Left lobe of liver (tissue), 2 donors: ENCODE results near the gene RAPH1. TPM values are rescaled to one million over a fixed set of nuclear protein-coding genes. Genes with fewer than 3 reads are reported as not detected.

Experiments
- ATAC-seq: fragments of 200-7000 bp; cut with Tn5 transposase; one replicate; pipeline ENCODE4 v1.9.1; 2020; ENCODE audit warnings: mild to moderate bottlenecking, moderate library complexity
- DNase-seq: peaks from one replicate; pipeline ENCODE4 v3.0.0-alpha.2; 2020; ENCODE audit warnings: low spot score
- total RNA-seq: library from RNA; stranded (reverse); gene quantifications from one replicate; pipeline ENCODE4 v1.2.1, GENCODE V29; 2021
- donor health status: DM: no; HTN: no; CAD: no; lungs with moderate emphysema.
- donor health status: DM: no; HTN: yes; CAD: no.

Gene RAPH1
- 85.7 TPM for total RNA-seq

GRCh38 chr2:203535078-203535783 is at the start of gene RAPH1:
Gene RAPH1, minus strand, starts transcription at chr2:203535301. Its CDS starts 39,948 bp downstream, at chr2:203495353.
- DNase-seq: peak; percentile 91
- peak; percentile 81 for ATAC-seq

- DNase-seq (no peak), ATAC-seq (no peak)
Observed at GRCh38 chr2:203584784-203585183, 49.7 kb upstream of the RAPH1 start.

- DNase-seq: no peak
- ATAC-seq: no peak
Observed at GRCh38 chr2:203583701-203584100, 48.6 kb upstream of the RAPH1 start.

GRCh38 chr2:203583084-203583695 is 48.1 kb upstream of the RAPH1 start:
- no peak for DNase-seq
- no peak for ATAC-seq

GRCh38 chr2:203582468-203582867 is 47.4 kb upstream of the RAPH1 start:
- ATAC-seq: peak; percentile 65
- no peak for DNase-seq

GRCh38 chr2:203580844-203581243 is 45.7 kb upstream of the RAPH1 start:
- ATAC-seq: peak; percentile 11
- no peak for DNase-seq

- ATAC-seq (no peak), DNase-seq (no peak)
Observed at GRCh38 chr2:203579730-203580129, 44.6 kb upstream of the RAPH1 start.

- DNase-seq (peak; percentile 61), ATAC-seq (peak; percentile 90)
Observed at GRCh38 chr2:203578759-203579643, 43.9 kb upstream of the RAPH1 start.

GRCh38 chr2:203574824-203575223 is 39.7 kb upstream of the RAPH1 start:
- DNase-seq (no peak), ATAC-seq (no peak)

GRCh38 chr2:203572316-203572715 is 37.2 kb upstream of the RAPH1 start:
- ATAC-seq (no peak), DNase-seq (no peak)

- ATAC-seq (no peak), DNase-seq (no peak)
Observed at GRCh38 chr2:203569677-203570316, 34.7 kb upstream of the RAPH1 start.

GRCh38 chr2:203567691-203568090 is 32.6 kb upstream of the RAPH1 start:
- ATAC-seq (no peak), DNase-seq (no peak)

- no peak for DNase-seq
- no peak for ATAC-seq
Observed at GRCh38 chr2:203566161-203566560, 31.1 kb upstream of the RAPH1 start.

GRCh38 chr2:203565076-203565475 is 30.0 kb upstream of the RAPH1 start:
- ATAC-seq (no peak), DNase-seq (no peak)

- DNase-seq: no peak
- ATAC-seq: no peak
Observed at GRCh38 chr2:203562268-203562667, 27.2 kb upstream of the RAPH1 start.

- DNase-seq (no peak), ATAC-seq (no peak)
Observed at GRCh38 chr2:203559641-203560040, 24.5 kb upstream of the RAPH1 start.

GRCh38 chr2:203553784-203554183 is 18.7 kb upstream of the RAPH1 start:
- DNase-seq: no peak
- no peak for ATAC-seq

GRCh38 chr2:203551778-203552177 is 16.7 kb upstream of the RAPH1 start:
- peak; percentile 74 for DNase-seq

GRCh38 chr2:203550266-203550665 is 15.2 kb upstream of the RAPH1 start:
- DNase-seq (no peak), ATAC-seq (no peak)

More at GRCh38 chr2:203551778-203552177, 16.7 kb upstream of the RAPH1 start:
- ATAC-seq: peak; percentile 92

- DNase-seq (no peak), ATAC-seq (no peak)
Observed at GRCh38 chr2:203549406-203549805, 14.3 kb upstream of the RAPH1 start.

GRCh38 chr2:203548887-203549286 is 13.8 kb upstream of the RAPH1 start:
- no peak for DNase-seq
- ATAC-seq: no peak
